GM23338 (cell line): Measurements from ENCODE around the gene DYSF. TPM values are rescaled to one million over a fixed set of nuclear protein-coding genes. Genes with fewer than 3 reads are reported as not detected.

ENCODE experiments used
- ATAC-seq: fragments of 200-7000 bp; cut with Tn5 transposase; 3 replicates; pipeline ENCODE4 v1.9.1; 2020
- DNase-seq: peaks from one replicate; pipeline ENCODE4 v3.0.0-alpha.2; 2015; ENCODE audit warnings: low spot score
- H2AFZ ChIP-seq: fragments of 200-600 bp; sonication (generic); 2 replicates; pipeline ENCODE4 v1.8.0; 2016; ENCODE audit warnings: antibody characterized with exemption, mild to moderate bottlenecking, moderate library complexity
- H3F3A ChIP-seq: fragments of 200-600 bp; sonication (generic); replicated peaks from 2 replicates; pipeline ENCODE4 v1.8.0; 2017; ENCODE audit warnings: antibody characterized with exemption, mixed run types, low read depth
- H3K27ac ChIP-seq: fragments of 200-600 bp; sonication (generic); 2 replicates; pipeline ENCODE4 v1.6.1; 2016; ENCODE audit warnings: low read depth
- H3K27me3 ChIP-seq: fragments of 200-600 bp; sonication (generic); 2 replicates; pipeline ENCODE4 v1.8.0; 2016; ENCODE audit warnings: mild to moderate bottlenecking, mixed run types, moderate library complexity; ENCODE audit not compliant: insufficient read depth
- H3K36me3 ChIP-seq: fragments of 200-600 bp; sonication (generic); 2 replicates; pipeline ENCODE4 v1.8.0; 2016; ENCODE audit warnings: mild to moderate bottlenecking; ENCODE audit not compliant: insufficient read depth
- H3K4me1 ChIP-seq: fragments of 200-600 bp; sonication (generic); 2 replicates; pipeline ENCODE4 v1.8.0; 2016; ENCODE audit warnings: mild to moderate bottlenecking, moderate library complexity; ENCODE audit not compliant: insufficient read depth
- H3K4me2 ChIP-seq: fragments of 200-600 bp; sonication (generic); 2 replicates; pipeline ENCODE4 v1.7.1; 2017; ENCODE audit warnings: mixed run types
- H3K4me3 ChIP-seq: fragments of 200-600 bp; sonication (generic); 2 replicates; pipeline ENCODE4 v1.6.1; 2016; ENCODE audit warnings: mixed run types
- H3K79me2 ChIP-seq: fragments of 200-600 bp; sonication (generic); replicated peaks from 2 replicates; pipeline ENCODE4 v1.8.0; 2017; ENCODE audit warnings: mild to moderate bottlenecking; ENCODE audit not compliant: insufficient read depth
- H3K9me2 ChIP-seq: fragments of 200-600 bp; sonication (generic); 2 replicates; pipeline ENCODE4 v1.8.0; 2017; ENCODE audit not compliant: insufficient read depth
- H4K20me1 ChIP-seq: fragments of 200-600 bp; sonication (generic); replicated peaks from 2 replicates; pipeline ENCODE4 v1.8.0; 2017; ENCODE audit warnings: mild to moderate bottlenecking; ENCODE audit not compliant: insufficient read depth
- H3K27ac Mint-ChIP-seq: 2 replicates; pipeline ENCODE4 v1.8.0; 2020; ENCODE audit warnings: inconsistent platforms, mild to moderate bottlenecking, moderate library complexity, mixed read lengths
- H3K27me3 Mint-ChIP-seq: 3 replicates; pipeline ENCODE4 v1.8.0; 2022; ENCODE audit warnings: low read depth, mild to moderate bottlenecking, moderate library complexity, mixed read lengths, inconsistent platforms; ENCODE audit not compliant: insufficient read depth, poor library complexity
- H3K36me3 Mint-ChIP-seq: 3 replicates; pipeline ENCODE4 v1.8.0; 2021; ENCODE audit warnings: low read depth, mild to moderate bottlenecking, inconsistent platforms, moderate library complexity, mixed read lengths
- H3K4me1 Mint-ChIP-seq: 3 replicates; pipeline ENCODE4 v1.8.0; 2020; ENCODE audit warnings: mild to moderate bottlenecking, inconsistent platforms, mixed read lengths
- H3K4me3 Mint-ChIP-seq: 3 replicates; pipeline ENCODE4 v1.8.0; 2021; ENCODE audit warnings: moderate library complexity, mild to moderate bottlenecking, inconsistent platforms, mixed read lengths
- H3K9me3 Mint-ChIP-seq: 3 replicates; pipeline ENCODE4 v1.8.0; 2020; ENCODE audit warnings: moderate library complexity, mild to moderate bottlenecking, inconsistent platforms, mixed read lengths
- CREB1 ChIP-seq: fragments of 250-450 bp; sonication (Bioruptor Pico); IDR thresholded peaks from 2 replicates; pipeline ENCODE4 v1.5.0; 2020; ENCODE audit warnings: low read depth, mild to moderate bottlenecking, moderate library complexity
- EZH2 ChIP-seq: fragments of 200-600 bp; sonication (generic); IDR thresholded peaks from one replicate; pipeline ENCODE4 v1.8.0; 2017; ENCODE audit warnings: antibody characterized with exemption, mild to moderate bottlenecking, low read depth; ENCODE audit not compliant: unreplicated experiment
- POLR2AphosphoS5 ChIP-seq: IDR thresholded peaks from 2 replicates; pipeline ENCODE4 v1.6.1; 2016; ENCODE audit warnings: antibody characterized with exemption, low read depth
- polyA plus RNA-seq: library from polyadenylated mRNA; unstranded; fragments of >200 nt; fragmentation: Nextera tagmentation; extraction: Ambion mirVana; gene quantifications from 2 replicates; pipeline ENCODE4 v1.2.1, GENCODE V29; 2016
- total RNA-seq: library from RNA; depleted of rRNA; stranded (reverse); fragments of >200 nt; shearing (Covaris generic); gene quantifications from 2 replicates; pipeline ENCODE4 v1.2.3, GENCODE V29; 2014
- TF ChIP-seq, protein P1 (sequence below): fragments of 250-450 bp; sonication (Bioruptor Pico); IDR thresholded peaks from 2 replicates; pipeline ENCODE4 v1.5.0; 2020; ENCODE audit warnings: mild to moderate bottlenecking, moderate library complexity
- TF ChIP-seq, protein P2 (sequence below), 2 experiments: fragments of 200-600 bp in 1 of 2; sonication (generic) in 1 of 2; conservative IDR thresholded peaks; 2 replicates each; pipeline versions ENCODE4 v1.5.1 to v1.6.1; 2016 to 2017; ENCODE audit warnings: antibody characterized with exemption in 2 of 2, low read depth in 2 of 2, mild to moderate bottlenecking in 2 of 2, moderate library complexity in 1 of 2
- TF ChIP-seq, protein P3 (sequence below): IDR thresholded peaks from one replicate; pipeline ENCODE4 v1.6.1; 2018; ENCODE audit warnings: antibody characterized with exemption; ENCODE audit not compliant: unreplicated experiment

Gene DYSF
- total and polyA plus RNA-seq, 2 experiments from 2014 or later: 7.3 to 21.3 TPM

DNA sequence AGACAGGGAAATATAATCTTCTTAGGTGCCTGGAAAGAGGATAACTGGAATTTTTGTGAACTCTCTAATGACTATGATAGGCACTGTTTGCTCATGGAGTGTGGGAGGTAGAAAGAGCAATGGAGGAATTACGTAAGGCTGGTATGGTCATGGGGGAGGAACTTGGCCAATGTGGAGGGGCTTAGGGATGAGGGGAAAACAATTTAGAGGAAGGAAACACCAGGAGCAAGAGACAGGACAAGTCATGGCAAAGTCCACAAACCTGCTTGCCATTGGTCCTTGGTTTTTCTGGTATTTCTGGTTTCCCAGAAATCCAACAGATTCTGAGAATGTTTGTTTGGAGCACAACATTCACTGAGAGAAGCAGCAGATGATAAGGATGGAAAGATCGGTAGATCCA is 274.2 kb downstream of the DYSF start:
- ATAC-seq (no peak), DNase-seq (no peak)
- peaks cover under 1% of the 10 kb centered on the region for H3K27me3 Mint-ChIP-seq
- Histone ChIP-seq H3K9me2 (no peaks in the 10 kb centered on the region; the same call in none of the 2 replicates), H3K4me1 (no peaks in the 10 kb centered on the region), H3K79me2 (no peaks in the 10 kb centered on the region), H2AFZ (no peak overlapping the region), H4K20me1 (no peaks in the 10 kb centered on the region), H3K36me3 (no peaks in the 10 kb centered on the region), H3F3A (no peaks in the 10 kb centered on the region), H3K27me3 (no peaks in the 10 kb centered on the region), H3K4me2 (no peak overlapping the region), H3K4me3 (no peak overlapping the region), H3K27ac (no peak overlapping the region)
- no peaks in the 10 kb centered on the region for H3K4me1 Mint-ChIP-seq
- no peaks in the 10 kb centered on the region; the same call in 2 of the 3 replicates for H3K9me3 Mint-ChIP-seq
- no peak overlapping the region for H3K4me3 Mint-ChIP-seq
- H3K36me3 Mint-ChIP-seq: no peaks in the 10 kb centered on the region; the same call in 2 of the 3 replicates
- H3K27ac Mint-ChIP-seq: no peak overlapping the region
- TF ChIP-seq, protein P1, sequence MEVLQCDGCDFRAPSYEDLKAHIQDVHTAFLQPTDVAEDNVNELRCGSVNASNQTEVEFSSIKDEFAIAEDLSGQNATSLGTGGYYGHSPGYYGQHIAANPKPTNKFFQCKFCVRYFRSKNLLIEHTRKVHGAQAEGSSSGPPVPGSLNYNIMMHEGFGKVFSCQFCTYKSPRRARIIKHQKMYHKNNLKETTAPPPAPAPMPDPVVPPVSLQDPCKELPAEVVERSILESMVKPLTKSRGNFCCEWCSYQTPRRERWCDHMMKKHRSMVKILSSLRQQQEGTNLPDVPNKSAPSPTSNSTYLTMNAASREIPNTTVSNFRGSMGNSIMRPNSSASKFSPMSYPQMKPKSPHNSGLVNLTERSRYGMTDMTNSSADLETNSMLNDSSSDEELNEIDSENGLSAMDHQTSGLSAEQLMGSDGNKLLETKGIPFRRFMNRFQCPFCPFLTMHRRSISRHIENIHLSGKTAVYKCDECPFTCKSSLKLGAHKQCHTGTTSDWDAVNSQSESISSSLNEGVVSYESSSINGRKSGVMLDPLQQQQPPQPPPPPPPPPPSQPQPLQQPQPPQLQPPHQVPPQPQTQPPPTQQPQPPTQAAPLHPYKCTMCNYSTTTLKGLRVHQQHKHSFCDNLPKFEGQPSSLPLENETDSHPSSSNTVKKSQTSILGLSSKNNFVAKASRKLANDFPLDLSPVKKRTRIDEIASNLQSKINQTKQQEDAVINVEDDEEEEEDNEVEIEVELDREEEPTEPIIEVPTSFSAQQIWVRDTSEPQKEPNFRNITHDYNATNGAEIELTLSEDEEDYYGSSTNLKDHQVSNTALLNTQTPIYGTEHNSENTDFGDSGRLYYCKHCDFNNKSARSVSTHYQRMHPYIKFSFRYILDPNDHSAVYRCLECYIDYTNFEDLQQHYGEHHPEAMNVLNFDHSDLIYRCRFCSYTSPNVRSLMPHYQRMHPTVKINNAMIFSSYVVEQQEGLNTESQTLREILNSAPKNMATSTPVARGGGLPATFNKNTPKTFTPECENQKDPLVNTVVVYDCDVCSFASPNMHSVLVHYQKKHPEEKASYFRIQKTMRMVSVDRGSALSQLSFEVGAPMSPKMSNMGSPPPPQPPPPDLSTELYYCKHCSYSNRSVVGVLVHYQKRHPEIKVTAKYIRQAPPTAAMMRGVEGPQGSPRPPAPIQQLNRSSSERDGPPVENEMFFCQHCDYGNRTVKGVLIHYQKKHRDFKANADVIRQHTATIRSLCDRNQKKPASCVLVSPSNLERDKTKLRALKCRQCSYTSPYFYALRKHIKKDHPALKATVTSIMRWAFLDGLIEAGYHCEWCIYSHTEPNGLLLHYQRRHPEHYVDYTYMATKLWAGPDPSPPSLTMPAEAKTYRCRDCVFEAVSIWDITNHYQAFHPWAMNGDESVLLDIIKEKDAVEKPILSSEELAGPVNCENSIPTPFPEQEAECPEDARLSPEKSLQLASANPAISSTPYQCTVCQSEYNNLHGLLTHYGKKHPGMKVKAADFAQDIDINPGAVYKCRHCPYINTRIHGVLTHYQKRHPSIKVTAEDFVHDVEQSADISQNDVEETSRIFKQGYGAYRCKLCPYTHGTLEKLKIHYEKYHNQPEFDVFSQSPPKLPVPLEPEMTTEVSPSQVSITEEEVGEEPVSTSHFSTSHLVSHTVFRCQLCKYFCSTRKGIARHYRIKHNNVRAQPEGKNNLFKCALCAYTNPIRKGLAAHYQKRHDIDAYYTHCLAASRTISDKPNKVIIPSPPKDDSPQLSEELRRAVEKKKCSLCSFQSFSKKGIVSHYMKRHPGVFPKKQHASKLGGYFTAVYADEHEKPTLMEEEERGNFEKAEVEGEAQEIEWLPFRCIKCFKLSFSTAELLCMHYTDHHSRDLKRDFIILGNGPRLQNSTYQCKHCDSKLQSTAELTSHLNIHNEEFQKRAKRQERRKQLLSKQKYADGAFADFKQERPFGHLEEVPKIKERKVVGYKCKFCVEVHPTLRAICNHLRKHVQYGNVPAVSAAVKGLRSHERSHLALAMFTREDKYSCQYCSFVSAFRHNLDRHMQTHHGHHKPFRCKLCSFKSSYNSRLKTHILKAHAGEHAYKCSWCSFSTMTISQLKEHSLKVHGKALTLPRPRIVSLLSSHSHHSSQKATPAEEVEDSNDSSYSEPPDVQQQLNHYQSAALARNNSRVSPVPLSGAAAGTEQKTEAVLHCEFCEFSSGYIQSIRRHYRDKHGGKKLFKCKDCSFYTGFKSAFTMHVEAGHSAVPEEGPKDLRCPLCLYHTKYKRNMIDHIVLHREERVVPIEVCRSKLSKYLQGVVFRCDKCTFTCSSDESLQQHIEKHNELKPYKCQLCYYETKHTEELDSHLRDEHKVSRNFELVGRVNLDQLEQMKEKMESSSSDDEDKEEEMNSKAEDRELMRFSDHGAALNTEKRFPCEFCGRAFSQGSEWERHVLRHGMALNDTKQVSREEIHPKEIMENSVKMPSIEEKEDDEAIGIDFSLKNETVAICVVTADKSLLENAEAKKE: no peak
- TF ChIP-seq, protein P2, sequence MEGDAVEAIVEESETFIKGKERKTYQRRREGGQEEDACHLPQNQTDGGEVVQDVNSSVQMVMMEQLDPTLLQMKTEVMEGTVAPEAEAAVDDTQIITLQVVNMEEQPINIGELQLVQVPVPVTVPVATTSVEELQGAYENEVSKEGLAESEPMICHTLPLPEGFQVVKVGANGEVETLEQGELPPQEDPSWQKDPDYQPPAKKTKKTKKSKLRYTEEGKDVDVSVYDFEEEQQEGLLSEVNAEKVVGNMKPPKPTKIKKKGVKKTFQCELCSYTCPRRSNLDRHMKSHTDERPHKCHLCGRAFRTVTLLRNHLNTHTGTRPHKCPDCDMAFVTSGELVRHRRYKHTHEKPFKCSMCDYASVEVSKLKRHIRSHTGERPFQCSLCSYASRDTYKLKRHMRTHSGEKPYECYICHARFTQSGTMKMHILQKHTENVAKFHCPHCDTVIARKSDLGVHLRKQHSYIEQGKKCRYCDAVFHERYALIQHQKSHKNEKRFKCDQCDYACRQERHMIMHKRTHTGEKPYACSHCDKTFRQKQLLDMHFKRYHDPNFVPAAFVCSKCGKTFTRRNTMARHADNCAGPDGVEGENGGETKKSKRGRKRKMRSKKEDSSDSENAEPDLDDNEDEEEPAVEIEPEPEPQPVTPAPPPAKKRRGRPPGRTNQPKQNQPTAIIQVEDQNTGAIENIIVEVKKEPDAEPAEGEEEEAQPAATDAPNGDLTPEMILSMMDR (conservative IDR thresholded peaks at IDR 0.05; ENCODE audit: low read depth in 2 of 2): no peak
- TF ChIP-seq, protein P3, sequence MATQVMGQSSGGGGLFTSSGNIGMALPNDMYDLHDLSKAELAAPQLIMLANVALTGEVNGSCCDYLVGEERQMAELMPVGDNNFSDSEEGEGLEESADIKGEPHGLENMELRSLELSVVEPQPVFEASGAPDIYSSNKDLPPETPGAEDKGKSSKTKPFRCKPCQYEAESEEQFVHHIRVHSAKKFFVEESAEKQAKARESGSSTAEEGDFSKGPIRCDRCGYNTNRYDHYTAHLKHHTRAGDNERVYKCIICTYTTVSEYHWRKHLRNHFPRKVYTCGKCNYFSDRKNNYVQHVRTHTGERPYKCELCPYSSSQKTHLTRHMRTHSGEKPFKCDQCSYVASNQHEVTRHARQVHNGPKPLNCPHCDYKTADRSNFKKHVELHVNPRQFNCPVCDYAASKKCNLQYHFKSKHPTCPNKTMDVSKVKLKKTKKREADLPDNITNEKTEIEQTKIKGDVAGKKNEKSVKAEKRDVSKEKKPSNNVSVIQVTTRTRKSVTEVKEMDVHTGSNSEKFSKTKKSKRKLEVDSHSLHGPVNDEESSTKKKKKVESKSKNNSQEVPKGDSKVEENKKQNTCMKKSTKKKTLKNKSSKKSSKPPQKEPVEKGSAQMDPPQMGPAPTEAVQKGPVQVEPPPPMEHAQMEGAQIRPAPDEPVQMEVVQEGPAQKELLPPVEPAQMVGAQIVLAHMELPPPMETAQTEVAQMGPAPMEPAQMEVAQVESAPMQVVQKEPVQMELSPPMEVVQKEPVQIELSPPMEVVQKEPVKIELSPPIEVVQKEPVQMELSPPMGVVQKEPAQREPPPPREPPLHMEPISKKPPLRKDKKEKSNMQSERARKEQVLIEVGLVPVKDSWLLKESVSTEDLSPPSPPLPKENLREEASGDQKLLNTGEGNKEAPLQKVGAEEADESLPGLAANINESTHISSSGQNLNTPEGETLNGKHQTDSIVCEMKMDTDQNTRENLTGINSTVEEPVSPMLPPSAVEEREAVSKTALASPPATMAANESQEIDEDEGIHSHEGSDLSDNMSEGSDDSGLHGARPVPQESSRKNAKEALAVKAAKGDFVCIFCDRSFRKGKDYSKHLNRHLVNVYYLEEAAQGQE: no peak
- TF ChIP-seq CREB1 (CRISPR knock-in tag): no peak
- no peak for TF ChIP-seq EZH2
- TF ChIP-seq POLR2AphosphoS5: no peak
